GM10266 (cell line): ENCODE results near the gene TWIST2.

ENCODE experiments used
- DNase-seq: peaks from one replicate; pipeline ENCODE4 v3.0.0; 2012; ENCODE audit errors: extremely low spot score
- TF ChIP-seq, protein P1 (sequence below): IDR thresholded peaks from 2 replicates; pipeline ENCODE4 v1.5.1; 2012; ENCODE audit warnings: mild to moderate bottlenecking, low read depth; ENCODE audit not compliant: control insufficient read depth, insufficient read depth; ENCODE audit errors: missing control alignments

The TWIST2 gene

DNA sequence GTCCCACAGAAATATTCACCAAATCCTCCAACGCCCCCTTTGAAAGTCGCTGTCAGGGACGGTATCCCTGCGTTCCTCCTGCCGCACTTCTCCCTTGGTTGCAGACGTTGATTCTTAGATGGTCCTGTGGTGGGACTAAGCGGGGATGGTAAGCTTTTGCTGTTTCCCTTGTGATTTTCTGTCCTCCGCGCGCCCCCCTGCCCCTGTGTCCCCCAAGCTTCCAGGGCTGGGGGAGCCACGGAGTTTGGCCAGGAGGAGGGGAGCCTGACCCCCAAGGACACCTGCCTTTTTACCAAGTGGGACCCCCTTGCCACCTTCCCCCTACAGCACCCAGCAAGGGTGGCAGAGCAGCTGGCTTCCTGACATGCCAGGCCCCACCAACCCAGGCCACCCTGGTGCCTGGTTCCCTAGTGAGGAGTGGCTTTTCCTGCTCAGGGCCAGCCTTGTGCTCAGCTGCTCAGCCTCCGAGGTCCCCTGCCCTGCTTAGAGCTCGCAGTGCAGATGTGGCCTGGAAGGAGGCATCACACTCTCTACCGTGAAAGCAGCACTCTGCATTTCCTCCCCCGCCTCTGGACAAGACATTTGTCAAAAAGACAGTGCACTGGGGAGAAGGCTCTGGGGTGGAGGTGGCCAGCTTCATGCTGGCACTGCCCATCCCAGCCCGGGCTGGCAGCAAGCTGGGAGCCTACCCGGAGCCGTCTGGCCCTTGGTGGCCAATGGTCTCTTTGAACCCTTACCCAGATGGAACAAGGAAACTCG lies 49.4 kb downstream of the TWIST2 start:
- TF ChIP-seq, protein P1, sequence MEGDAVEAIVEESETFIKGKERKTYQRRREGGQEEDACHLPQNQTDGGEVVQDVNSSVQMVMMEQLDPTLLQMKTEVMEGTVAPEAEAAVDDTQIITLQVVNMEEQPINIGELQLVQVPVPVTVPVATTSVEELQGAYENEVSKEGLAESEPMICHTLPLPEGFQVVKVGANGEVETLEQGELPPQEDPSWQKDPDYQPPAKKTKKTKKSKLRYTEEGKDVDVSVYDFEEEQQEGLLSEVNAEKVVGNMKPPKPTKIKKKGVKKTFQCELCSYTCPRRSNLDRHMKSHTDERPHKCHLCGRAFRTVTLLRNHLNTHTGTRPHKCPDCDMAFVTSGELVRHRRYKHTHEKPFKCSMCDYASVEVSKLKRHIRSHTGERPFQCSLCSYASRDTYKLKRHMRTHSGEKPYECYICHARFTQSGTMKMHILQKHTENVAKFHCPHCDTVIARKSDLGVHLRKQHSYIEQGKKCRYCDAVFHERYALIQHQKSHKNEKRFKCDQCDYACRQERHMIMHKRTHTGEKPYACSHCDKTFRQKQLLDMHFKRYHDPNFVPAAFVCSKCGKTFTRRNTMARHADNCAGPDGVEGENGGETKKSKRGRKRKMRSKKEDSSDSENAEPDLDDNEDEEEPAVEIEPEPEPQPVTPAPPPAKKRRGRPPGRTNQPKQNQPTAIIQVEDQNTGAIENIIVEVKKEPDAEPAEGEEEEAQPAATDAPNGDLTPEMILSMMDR = no peak

DNA sequence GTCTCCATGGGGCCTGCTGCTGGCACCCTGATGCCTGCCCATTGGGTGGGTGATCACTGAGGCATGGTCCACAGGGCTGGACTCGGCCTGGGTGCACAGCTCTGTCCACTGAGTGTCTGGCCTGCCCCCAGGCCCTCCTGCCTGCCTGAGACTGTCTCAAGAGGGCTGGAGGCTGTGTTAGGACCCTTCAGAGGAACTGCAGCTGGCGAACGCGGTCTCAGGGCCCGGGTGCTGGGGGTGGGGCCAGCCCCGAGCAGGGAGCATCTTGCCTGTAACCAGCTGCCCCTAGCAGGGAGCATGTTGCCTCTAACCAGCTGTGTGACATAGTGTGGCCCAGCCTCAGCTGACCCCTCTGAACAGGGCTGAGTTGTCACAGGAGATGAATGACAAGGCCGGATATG lies 50.0 kb downstream of the TWIST2 start:
- no peak for DNase-seq

More for the DNA sequence above, 49.4 kb downstream of the TWIST2 start:
- DNase-seq = no peak

DNA sequence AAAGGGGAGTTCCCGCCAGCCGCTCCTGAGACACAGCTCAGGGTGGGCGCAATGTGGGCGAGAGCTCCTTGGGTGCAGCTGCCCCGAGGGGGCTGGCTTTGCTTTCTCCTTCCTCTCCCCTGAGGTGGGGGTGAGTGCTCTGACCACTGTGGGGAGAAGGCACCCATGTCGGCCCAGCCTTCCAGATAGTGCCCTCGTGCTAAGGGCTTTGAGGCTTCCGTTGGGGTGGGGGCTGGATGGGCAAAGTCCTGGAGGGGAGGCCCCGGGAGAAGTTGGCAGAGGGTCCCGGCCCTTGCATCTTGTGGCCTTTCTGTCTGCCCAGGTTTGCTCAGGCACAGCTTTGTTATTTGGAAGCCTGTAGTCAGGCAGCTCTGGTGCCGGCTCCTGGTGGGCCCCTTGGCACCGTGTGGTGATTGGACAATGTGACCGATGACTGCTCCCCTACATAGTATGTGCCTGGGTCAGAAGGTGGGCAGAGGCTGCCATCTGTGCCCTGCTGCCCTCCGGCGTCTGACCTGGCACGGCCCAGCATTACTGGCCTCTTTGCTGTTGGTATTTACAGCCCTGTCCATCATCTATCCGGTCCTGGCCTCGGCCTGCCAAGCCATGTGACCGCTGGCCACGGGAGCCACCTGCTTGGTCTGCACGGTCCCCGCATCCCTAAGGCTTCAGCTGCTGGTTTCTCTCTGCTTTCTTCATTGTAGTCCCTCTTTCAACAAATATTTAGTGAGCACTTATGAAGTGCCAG lies 50.8 kb downstream of the TWIST2 start:
- TF ChIP-seq, protein P1 = no peak

More for the DNA sequence above, 50.0 kb downstream of the TWIST2 start:
- TF ChIP-seq, protein P1 = no peak

DNA sequence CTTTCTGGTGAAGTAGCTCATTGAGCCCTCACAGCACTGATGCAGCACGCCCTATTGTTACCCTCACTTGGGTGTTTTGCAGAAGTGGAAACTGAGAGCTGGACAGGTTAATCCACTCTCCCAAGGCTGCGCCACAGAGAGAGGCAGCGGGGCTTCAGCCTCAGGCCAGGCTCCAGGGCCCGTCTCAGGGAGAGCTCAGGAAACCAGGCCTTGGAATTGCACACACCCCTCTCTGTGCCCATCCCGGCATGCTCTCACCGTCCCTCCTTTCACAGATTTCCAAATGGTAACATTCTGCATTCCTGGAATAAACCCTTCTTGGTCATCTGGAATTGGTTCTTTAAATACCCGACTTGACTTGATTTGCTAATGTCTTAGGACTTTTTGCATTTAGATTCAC lies 51.5 kb downstream of the TWIST2 start:
- TF ChIP-seq, protein P1 = no peak
- DNase-seq = no peak

More for the DNA sequence above, 50.8 kb downstream of the TWIST2 start:
- DNase-seq = no peak

DNA sequence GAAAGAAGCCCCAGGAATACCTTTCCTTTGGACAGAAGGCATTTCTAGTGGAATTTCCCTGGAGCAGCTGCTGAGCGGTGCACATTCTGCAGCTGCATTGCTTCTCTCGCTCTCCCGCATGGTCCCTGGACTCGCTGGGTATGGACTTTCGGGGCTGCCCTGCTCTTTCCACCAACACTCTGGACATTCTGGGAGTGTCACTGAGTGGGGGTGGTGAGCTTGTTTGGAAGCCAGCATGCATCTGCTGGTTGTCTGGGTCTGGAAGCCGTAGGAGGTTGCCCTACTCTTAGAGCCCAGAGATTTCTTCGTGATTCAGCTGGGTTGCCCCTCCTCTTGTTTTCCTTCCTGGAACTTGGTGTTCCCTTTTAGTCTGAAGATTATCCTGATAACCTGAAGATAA lies 52.6 kb downstream of the TWIST2 start:
- TF ChIP-seq, protein P1 = no peak
- DNase-seq = no peak

DNA sequence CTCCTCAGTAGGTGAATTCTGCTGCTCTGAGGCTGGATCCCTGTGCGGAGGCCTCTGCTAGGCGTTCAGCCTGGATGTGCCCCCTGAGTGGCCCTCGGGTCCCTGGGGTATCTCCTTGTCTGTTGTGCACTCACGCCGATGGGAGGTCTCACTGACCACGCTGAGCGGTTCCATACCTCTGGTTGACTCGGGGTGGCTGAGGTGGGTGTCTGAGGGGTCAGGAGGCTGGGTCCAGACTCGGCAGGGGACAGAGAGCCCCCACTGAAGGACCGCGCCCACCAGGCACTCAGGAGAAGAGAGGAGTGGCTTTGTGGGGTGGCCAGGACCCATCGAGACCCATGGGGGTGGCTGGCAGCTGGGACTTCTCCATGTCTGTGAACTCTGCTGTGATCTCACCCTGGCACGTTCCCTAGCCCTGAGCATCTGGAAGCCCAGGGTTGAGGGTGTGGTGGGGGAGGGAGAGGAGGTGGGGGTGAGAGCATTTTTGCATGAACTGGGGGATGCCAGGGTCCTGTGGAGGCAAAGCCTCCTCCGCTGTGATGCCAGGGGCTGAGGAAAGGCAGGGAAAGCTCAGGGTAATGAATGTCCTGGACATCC lies 53.7 kb downstream of the TWIST2 start:
- DNase-seq = no peak
- TF ChIP-seq, protein P1 = no peak

DNA sequence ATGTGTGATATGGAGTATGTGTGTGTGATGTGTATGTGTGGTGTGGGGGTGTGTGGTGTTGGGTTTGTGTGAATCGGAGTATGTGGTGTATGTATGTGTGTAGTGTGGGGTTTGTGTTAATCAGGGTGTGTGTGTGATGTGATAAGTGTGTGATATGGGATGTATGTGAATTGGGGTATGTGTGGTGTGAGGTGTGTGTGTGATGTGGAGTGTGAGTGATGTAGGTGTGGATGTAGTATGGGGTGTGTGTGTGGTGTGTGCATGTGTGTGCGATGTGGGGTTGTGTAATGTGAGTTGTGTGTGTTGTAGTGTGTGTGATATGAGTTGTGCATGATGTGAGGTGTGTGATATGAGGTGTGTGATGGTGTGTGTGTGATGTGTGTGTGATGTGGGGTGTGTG lies 54.4 kb downstream of the TWIST2 start:
- TF ChIP-seq, protein P1 = no peak
- no peak for DNase-seq
